ENCODE measurements around the gene CD44.

The CD44 gene

DNA sequence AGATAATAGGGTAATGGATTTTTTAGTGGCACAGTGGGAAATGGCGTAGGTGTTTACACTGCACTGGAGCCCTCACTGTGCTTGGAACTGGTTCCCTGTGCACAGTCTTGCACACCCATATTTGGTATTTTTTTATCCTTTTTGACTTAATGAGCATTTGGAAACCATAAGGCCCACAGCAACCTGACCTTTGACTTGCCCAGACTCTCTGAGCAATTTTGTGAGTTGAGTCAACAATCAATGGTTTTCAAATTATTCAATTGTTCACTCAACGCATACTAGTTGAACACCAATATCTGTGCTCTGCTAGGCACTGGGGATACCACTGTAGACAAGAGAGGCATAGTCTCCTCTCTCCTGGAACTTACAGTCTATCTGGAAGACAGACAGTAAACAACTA, 14.3 kb downstream of the CD44 start:
- TF ChIP-seq, protein P1, sequence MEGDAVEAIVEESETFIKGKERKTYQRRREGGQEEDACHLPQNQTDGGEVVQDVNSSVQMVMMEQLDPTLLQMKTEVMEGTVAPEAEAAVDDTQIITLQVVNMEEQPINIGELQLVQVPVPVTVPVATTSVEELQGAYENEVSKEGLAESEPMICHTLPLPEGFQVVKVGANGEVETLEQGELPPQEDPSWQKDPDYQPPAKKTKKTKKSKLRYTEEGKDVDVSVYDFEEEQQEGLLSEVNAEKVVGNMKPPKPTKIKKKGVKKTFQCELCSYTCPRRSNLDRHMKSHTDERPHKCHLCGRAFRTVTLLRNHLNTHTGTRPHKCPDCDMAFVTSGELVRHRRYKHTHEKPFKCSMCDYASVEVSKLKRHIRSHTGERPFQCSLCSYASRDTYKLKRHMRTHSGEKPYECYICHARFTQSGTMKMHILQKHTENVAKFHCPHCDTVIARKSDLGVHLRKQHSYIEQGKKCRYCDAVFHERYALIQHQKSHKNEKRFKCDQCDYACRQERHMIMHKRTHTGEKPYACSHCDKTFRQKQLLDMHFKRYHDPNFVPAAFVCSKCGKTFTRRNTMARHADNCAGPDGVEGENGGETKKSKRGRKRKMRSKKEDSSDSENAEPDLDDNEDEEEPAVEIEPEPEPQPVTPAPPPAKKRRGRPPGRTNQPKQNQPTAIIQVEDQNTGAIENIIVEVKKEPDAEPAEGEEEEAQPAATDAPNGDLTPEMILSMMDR (IDR thresholded peaks at IDR 0.05; ENCODE audit: low read depth, low read length, missing control alignments): no peak
- no peak overlapping the region for H3K4me3 ChIP-seq (ENCODE audit: low read depth, low read length)
- in situ Hi-C loops (cut with HindIII; ENCODE audit: low sequenced_read_pairs): no loop called here
- DNase-seq (ENCODE audit: low read depth): no peak

DNA sequence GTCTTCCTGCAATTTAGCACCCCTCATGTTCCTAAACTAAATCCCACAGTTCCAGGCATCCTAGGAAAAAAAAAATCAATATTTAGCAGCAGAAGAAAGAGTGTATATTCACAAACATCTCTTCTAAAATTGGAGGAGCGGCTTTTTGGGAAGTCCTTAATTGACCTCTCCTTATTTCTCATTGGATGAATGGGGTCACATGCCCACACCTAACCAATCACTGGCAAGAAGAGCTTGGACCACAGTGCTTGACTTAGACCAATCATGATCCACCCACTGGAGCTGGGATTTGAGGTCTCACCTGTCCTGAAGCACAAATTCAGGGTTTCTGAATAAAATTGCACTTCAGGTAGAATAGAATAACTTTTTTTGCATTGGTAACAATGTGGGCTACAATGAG, 16.0 kb downstream of the CD44 start:
- no peak for DNase-seq (ENCODE audit: low read depth)
- in situ Hi-C loops (cut with HindIII; ENCODE audit: low sequenced_read_pairs): no loop called here

DNA sequence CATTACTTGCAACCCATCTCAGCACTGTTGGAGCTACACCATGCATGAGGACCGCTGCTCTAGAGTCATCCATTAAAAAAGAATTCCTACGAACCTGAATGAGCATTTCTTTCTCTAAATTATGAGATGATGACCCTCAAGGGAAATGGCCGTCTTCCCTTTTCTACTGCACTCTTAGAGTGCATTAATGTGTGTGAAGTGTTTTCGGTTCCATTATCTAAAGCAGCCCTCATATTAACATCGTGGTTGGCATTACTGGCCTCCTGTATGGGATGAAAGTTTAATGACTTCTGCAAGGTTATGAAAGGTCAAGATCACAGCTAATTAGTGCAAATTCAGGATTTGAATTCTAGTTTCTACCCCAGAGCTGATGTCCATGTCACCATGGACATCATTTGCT, 16.7 kb downstream of the CD44 start:
- no peak overlapping the region for H3K4me3 ChIP-seq (ENCODE audit: low read depth, low read length)
- TF ChIP-seq, protein P1 (IDR thresholded peaks at IDR 0.05; ENCODE audit: low read depth, low read length, missing control alignments): no peak
- DNase-seq (ENCODE audit: low read depth): no peak
- in situ Hi-C loops (cut with HindIII; ENCODE audit: low sequenced_read_pairs): no loop called here

More for the DNA sequence above, 16.0 kb downstream of the CD44 start:
- no peak overlapping the region for H3K4me3 ChIP-seq (ENCODE audit: low read depth, low read length)
- TF ChIP-seq, protein P1 (IDR thresholded peaks at IDR 0.05; ENCODE audit: low read depth, low read length, missing control alignments): no peak

DNA sequence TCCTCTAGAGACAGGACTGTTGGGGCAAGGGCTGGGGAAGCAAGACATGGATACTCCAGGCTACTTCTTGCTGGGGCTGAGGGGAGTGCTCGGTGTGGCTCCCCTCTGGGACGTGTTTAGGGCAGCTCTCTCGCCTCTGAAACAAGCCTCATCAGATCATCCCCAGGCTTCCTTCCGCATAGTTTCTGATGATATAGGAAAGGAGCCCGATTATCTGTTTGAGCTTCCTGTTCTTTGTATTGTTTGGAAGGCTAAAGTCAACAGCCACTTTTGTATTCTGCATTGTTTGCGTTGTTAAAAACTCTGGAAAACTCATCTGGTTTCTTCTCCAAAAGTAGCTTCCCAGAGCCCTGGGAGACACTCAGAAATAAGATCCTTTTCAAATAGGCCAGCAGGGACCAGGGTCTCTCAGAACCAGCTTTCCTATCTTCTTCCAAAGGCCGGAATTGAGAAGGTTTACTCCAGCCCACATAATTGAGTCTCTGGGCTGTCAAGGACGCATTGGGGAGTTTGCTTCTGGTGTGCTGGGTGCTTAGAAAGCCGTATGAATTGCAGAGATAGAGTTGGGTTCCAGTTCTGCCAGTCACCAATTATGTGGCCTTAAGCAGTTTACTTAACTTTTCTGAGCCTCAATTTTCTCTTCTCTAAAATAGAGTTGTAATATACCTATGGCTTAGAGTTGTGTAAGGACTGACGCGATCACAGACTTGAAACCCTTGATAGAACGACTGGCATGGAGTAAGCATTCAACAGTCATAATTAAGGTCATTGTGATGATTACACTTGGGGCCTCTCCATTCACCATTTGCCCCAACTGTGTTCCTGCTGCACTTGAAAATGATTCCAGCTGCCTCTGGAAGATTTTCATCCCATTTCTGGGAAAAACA, 19.1 kb downstream of the CD44 start:
- no peak for DNase-seq (ENCODE audit: low read depth)
- in situ Hi-C loops (cut with HindIII; ENCODE audit: low sequenced_read_pairs): no loop called here
- H3K4me3 ChIP-seq (ENCODE audit: low read depth, low read length): no peak overlapping the region
- TF ChIP-seq, protein P1 (IDR thresholded peaks at IDR 0.05; ENCODE audit: low read depth, low read length, missing control alignments): no peak

DNA sequence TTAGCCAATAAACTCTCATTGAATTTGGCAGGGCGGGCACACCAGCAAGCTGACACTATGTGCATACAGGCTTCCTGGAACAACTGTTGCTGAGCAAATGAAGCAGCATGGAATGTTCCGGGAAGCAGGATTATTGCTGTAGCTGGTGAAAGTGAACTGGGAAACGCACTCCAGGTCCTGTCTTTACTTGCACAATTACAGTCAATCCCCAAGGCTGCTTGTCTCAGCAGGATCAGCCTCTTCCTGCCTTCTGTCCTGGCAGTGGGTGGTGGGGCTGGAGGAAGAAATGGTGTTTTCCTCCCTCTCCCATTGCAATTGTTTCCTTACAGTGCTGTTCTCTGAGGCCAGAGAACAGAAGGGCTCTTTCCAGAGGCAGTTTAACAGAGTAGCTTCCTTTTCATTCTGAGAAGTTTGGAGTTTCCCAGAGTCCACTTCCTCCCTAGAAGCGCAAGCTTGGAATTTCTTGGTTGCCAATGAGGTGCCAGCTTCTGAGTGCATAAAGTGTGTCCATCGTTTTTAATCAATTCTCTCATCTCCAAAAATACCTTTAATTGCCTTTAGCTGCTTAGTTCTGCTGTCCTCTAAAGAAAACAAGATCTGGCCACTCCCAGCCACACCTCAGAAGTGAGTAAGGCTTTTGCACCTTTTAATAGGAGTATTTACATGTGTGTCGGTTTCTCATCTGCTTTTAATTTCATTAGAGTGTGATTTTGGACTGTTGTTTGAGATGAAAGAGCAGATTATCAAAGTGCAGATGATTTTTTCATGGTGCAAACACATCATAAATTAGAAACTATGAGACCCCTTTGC, 19.9 kb downstream of the CD44 start:
- TF ChIP-seq, protein P1 (IDR thresholded peaks at IDR 0.05; ENCODE audit: low read depth, low read length, missing control alignments): no peak
- DNase-seq (ENCODE audit: low read depth): no peak
- H3K4me3 ChIP-seq (ENCODE audit: low read depth, low read length): no peak overlapping the region

DNA sequence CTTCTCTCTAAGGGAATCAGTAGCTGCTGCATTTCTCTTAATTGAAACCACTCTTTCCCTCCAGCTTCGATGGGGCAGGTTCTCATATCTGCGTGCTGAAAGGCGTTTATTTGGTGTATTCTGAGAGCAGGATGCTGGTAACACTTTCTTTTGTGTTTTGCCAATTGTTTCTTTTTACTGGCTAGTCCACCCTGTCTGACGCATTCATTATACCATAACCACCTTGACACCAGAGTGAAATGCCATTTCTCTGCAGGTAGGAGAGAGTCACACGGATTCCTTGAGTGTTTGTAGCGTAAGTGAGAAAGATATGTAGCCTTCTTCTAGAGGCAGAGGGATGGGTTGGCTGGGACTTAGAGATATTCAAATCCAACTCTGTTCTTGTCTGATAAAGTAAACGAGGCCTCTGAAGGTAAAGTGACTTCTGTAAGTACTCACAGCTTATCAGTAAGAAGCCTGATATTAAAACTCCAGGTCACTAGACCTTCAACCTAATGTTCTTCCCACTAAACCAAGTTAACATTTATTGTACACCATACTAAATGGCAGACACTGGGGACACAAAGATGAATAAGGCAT, 21.4 kb downstream of the CD44 start:
- in situ Hi-C loops (cut with HindIII; ENCODE audit: low sequenced_read_pairs): no loop called here
- H3K4me3 ChIP-seq (ENCODE audit: low read depth, low read length): no peak overlapping the region
- TF ChIP-seq, protein P1 (IDR thresholded peaks at IDR 0.05; ENCODE audit: low read depth, low read length, missing control alignments): no peak
- no peak for DNase-seq (ENCODE audit: low read depth)

More for the DNA sequence above, 19.9 kb downstream of the CD44 start:
- in situ Hi-C loops (cut with HindIII; ENCODE audit: low sequenced_read_pairs): no loop called here

Measured in astrocyte of the cerebellum (primary cell).